GM11168 (cell line): Measurements from ENCODE around the gene LSR.

Experiments
- in situ Hi-C: fragments of 300-500 bp; cut with MboI; formaldehyde crosslinking; loops from one replicate; pipeline ENCODE4 v1.12.0; 2022; ENCODE audit warnings: low sequenced_read_pairs; ENCODE audit not compliant: unreplicated experiment

Gene LSR

DNA sequence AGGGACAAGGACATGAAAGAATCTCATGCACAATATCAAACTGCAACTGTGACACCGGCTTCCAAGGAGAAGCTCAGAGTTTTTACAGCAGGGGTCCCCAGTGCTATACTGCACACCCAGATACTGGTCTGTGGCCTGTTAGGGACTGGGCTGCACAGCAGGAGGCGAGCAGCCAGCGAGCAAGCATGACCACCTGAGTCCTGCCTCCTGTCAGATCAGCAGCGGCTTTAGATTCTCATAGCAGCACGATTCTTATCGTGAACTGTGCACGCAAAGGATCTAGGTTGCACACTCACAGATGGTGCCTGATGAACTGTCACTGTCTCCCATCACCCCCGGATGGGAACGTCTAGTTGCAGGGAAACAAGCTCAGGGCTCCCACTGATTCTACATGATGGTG is 67.1 kb downstream of the LSR start:
- in situ Hi-C loops: no loop called here

- in situ Hi-C loops: no loop called here
Measured at GRCh38 chr19:35316560-35316959, 67.8 kb downstream of the LSR start.
